ENCODE measurements around the gene TAS1R3. TPM values are rescaled to one million over a fixed set of nuclear protein-coding genes. Genes with fewer than 3 reads are reported as not detected.

The TAS1R3 gene
- total RNA-seq, 1 experiment from 2014 or later = 0.07 TPM

DNA sequence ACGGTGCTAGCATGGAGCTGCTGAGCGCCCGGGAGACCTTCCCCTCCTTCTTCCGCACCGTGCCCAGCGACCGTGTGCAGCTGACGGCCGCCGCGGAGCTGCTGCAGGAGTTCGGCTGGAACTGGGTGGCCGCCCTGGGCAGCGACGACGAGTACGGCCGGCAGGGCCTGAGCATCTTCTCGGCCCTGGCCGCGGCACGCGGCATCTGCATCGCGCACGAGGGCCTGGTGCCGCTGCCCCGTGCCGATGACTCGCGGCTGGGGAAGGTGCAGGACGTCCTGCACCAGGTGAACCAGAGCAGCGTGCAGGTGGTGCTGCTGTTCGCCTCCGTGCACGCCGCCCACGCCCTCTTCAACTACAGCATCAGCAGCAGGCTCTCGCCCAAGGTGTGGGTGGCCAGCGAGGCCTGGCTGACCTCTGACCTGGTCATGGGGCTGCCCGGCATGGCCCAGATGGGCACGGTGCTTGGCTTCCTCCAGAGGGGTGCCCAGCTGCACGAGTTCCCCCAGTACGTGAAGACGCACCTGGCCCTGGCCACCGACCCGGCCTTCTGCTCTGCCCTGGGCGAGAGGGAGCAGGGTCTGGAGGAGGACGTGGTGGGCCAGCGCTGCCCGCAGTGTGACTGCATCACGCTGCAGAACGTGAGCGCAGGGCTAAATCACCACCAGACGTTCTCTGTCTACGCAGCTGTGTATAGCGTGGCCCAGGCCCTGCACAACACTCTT lies 1.1 kb downstream of the TAS1R3 start:
- H3K36me3 ChIP-seq (ENCODE audit: control insufficient read depth in 1 of 2, insufficient read depth in 2 of 2, low read length in 2 of 2) = peaks cover 0 to 6% of the 10 kb centered on the region in 2 experiments; a peak in 1 of 4 replicates
- peak; percentile 5 for ATAC-seq
- CTCF ChIA-PET = no interaction called here
- no peaks in the 10 kb centered on the region; the same call in 1 of the 2 replicates for H4K20me1 ChIP-seq (ENCODE audit: insufficient read depth)
- H3K4me2 ChIP-seq (ENCODE audit: low read length) = peak overlapping the region; percentile 44
- H3K79me2 ChIP-seq (ENCODE audit: insufficient read depth, low read length) = peaks cover 2% of the 10 kb centered on the region; the same call in 1 of the 2 replicates
- no peak overlapping the region; the same call in 1 of the 2 replicates for H3K27ac ChIP-seq (ENCODE audit: low read depth, low read length)
- TF ChIP-seq, protein P1, sequence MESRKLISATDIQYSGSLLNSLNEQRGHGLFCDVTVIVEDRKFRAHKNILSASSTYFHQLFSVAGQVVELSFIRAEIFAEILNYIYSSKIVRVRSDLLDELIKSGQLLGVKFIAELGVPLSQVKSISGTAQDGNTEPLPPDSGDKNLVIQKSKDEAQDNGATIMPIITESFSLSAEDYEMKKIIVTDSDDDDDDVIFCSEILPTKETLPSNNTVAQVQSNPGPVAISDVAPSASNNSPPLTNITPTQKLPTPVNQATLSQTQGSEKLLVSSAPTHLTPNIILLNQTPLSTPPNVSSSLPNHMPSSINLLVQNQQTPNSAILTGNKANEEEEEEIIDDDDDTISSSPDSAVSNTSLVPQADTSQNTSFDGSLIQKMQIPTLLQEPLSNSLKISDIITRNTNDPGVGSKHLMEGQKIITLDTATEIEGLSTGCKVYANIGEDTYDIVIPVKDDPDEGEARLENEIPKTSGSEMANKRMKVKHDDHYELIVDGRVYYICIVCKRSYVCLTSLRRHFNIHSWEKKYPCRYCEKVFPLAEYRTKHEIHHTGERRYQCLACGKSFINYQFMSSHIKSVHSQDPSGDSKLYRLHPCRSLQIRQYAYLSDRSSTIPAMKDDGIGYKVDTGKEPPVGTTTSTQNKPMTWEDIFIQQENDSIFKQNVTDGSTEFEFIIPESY (IDR thresholded peaks at IDR 0.05; ENCODE audit: extremely low read depth, insufficient replicate concordance, low read length) = no peak
- TF ChIP-seq, protein P2, sequence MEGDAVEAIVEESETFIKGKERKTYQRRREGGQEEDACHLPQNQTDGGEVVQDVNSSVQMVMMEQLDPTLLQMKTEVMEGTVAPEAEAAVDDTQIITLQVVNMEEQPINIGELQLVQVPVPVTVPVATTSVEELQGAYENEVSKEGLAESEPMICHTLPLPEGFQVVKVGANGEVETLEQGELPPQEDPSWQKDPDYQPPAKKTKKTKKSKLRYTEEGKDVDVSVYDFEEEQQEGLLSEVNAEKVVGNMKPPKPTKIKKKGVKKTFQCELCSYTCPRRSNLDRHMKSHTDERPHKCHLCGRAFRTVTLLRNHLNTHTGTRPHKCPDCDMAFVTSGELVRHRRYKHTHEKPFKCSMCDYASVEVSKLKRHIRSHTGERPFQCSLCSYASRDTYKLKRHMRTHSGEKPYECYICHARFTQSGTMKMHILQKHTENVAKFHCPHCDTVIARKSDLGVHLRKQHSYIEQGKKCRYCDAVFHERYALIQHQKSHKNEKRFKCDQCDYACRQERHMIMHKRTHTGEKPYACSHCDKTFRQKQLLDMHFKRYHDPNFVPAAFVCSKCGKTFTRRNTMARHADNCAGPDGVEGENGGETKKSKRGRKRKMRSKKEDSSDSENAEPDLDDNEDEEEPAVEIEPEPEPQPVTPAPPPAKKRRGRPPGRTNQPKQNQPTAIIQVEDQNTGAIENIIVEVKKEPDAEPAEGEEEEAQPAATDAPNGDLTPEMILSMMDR (IDR thresholded peaks at IDR 0.05 in 2 of 3, conservative IDR thresholded peaks at IDR 0.05 in 1 of 3; ENCODE audit: borderline replicate concordance in 1 of 3, insufficient read depth in 1 of 3, low read depth in 2 of 3, low read length in 2 of 3) = no peak
- TF ChIP-seq RAD21 (IDR thresholded peaks at IDR 0.05; ENCODE audit: low read depth) = no peak
- no peak for TF ChIP-seq TCF7L2 (IDR thresholded peaks at IDR 0.05; ENCODE audit: borderline replicate concordance, extremely low read depth, insufficient read depth, insufficient read length)
- TF ChIP-seq SP1 (IDR thresholded peaks at IDR 0.05; ENCODE audit: low read depth) = no peak
- no peak for TF ChIP-seq ZFX (IDR thresholded peaks at IDR 0.05)
- TF ChIP-seq EGR1 (IDR thresholded peaks at IDR 0.05; ENCODE audit: low read depth) = no peak
- no peak for TF ChIP-seq ZNF274 (IDR thresholded peaks at IDR 0.05; ENCODE audit: low read depth, low read length)
- no peak for TF ChIP-seq YY1 (IDR thresholded peaks at IDR 0.05; ENCODE audit: extremely low read depth, insufficient replicate concordance, low read depth, low read length)
- no peak for TF ChIP-seq POLR2A (IDR thresholded peaks at IDR 0.05; ENCODE audit: borderline replicate concordance, extremely low read depth, insufficient read depth, insufficient read length)
- no peak for TF ChIP-seq EZH2 (IDR thresholded peaks at IDR 0.05)
- no peak for TF ChIP-seq SIN3A (IDR thresholded peaks at IDR 0.05; ENCODE audit: low read depth)
- TF ChIP-seq, protein P3, sequence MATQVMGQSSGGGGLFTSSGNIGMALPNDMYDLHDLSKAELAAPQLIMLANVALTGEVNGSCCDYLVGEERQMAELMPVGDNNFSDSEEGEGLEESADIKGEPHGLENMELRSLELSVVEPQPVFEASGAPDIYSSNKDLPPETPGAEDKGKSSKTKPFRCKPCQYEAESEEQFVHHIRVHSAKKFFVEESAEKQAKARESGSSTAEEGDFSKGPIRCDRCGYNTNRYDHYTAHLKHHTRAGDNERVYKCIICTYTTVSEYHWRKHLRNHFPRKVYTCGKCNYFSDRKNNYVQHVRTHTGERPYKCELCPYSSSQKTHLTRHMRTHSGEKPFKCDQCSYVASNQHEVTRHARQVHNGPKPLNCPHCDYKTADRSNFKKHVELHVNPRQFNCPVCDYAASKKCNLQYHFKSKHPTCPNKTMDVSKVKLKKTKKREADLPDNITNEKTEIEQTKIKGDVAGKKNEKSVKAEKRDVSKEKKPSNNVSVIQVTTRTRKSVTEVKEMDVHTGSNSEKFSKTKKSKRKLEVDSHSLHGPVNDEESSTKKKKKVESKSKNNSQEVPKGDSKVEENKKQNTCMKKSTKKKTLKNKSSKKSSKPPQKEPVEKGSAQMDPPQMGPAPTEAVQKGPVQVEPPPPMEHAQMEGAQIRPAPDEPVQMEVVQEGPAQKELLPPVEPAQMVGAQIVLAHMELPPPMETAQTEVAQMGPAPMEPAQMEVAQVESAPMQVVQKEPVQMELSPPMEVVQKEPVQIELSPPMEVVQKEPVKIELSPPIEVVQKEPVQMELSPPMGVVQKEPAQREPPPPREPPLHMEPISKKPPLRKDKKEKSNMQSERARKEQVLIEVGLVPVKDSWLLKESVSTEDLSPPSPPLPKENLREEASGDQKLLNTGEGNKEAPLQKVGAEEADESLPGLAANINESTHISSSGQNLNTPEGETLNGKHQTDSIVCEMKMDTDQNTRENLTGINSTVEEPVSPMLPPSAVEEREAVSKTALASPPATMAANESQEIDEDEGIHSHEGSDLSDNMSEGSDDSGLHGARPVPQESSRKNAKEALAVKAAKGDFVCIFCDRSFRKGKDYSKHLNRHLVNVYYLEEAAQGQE (IDR thresholded peaks at IDR 0.05; ENCODE audit: low read depth) = no peak
- H3K4me3 ChIP-seq (replicated peaks in 1 of 2; ENCODE audit: low read depth in 1 of 2, low read length in 2 of 2) = no peak overlapping the region
- intact Hi-C loops (cut with micrococcal nuclease) = no loop called here
- no peak overlapping the region for H3K9ac ChIP-seq (ENCODE audit: low read length)
- RAD21 ChIA-PET (ENCODE audit: low non-redundant PET in 1 of 2, low total read pairs in 2 of 2, uncharacterized antibody in 2 of 2, unreplicated experiment in 2 of 2) = no interaction called here
- peaks cover 10 to 33% of the 10 kb centered on the region in 2 experiments; a peak in 3 of 4 replicates for H3K4me1 ChIP-seq (ENCODE audit: control insufficient read depth in 1 of 2, insufficient read depth in 2 of 2, low read length in 2 of 2)
- H3K9me3 ChIP-seq (ENCODE audit: control insufficient read depth in 1 of 2, insufficient read depth in 1 of 2, low read depth in 1 of 2, low read length in 2 of 2) = no peaks in the 10 kb centered on the region
- no TSS peak for BruUV-seq (replicated peaks)
- H2AFZ ChIP-seq (ENCODE audit: low read depth, low read length, poor library complexity, severe bottlenecking) = no peak overlapping the region
- DNase-seq (ENCODE audit: low read depth, low spot score) = no peak
- H3K9me2 ChIP-seq (ENCODE audit: insufficient read depth) = no peaks in the 10 kb centered on the region
- no peaks in the 10 kb centered on the region for H3K27me3 ChIP-seq (ENCODE audit: insufficient read depth, low read length)
- POLR2A ChIA-PET = interaction anchor here (0.6 kb wide), 1 partner anchor 417 kb away, joined by 6 read pairs; no protein-coding TSS in a partner anchor

Data from HCT116 (cell line).